ENCODE data around the gene ANTXR1.

The ANTXR1 gene

DNA sequence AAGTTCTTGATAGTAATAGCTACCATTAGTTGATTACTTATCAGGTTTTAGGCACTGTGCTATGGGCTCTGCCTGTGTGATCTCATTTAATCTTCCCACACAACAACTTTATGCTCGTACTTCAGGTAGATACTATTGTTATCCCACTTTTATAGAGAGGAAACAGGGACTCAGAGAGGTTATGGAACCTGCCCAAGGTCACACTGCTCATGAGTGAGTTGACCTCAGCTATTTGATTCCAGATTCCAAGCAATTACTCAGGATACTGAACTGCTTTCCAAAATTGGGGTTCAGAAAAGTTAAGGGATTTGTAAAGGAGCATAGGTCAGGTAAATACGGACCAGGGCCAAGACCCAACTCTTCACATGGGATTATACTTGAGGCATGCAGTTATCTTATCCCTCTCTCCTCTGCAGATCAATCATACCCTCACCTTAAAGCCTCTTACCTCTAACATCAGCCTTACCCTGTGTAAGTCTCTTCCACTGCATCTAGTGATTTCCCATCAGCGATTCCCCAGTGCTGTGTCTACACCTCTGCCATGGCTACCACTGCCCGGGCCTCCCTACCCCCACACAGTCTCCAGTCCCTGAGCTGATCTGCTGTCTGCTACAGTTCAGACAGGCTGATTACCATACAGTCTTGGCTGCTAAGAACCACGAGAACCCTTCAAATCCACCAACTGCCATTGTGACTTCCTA lies 74.4 kb downstream of the ANTXR1 start:
- TF ChIP-seq, protein P1, sequence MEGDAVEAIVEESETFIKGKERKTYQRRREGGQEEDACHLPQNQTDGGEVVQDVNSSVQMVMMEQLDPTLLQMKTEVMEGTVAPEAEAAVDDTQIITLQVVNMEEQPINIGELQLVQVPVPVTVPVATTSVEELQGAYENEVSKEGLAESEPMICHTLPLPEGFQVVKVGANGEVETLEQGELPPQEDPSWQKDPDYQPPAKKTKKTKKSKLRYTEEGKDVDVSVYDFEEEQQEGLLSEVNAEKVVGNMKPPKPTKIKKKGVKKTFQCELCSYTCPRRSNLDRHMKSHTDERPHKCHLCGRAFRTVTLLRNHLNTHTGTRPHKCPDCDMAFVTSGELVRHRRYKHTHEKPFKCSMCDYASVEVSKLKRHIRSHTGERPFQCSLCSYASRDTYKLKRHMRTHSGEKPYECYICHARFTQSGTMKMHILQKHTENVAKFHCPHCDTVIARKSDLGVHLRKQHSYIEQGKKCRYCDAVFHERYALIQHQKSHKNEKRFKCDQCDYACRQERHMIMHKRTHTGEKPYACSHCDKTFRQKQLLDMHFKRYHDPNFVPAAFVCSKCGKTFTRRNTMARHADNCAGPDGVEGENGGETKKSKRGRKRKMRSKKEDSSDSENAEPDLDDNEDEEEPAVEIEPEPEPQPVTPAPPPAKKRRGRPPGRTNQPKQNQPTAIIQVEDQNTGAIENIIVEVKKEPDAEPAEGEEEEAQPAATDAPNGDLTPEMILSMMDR (IDR thresholded peaks at IDR 0.05; ENCODE audit: borderline replicate concordance, insufficient read depth, low read depth, low read length) = no peak
- H3K4me3 ChIP-seq (ENCODE audit: low read depth, low read length) = no peak overlapping the region

- TF ChIP-seq, protein P1 (IDR thresholded peaks at IDR 0.05; ENCODE audit: borderline replicate concordance, insufficient read depth, low read depth, low read length) = no peak
- no peak overlapping the region for H3K4me3 ChIP-seq (ENCODE audit: low read depth, low read length)
These were observed 74.9 kb downstream of the ANTXR1 start for GRCh38 chr2:69087912-69088240.

DNA sequence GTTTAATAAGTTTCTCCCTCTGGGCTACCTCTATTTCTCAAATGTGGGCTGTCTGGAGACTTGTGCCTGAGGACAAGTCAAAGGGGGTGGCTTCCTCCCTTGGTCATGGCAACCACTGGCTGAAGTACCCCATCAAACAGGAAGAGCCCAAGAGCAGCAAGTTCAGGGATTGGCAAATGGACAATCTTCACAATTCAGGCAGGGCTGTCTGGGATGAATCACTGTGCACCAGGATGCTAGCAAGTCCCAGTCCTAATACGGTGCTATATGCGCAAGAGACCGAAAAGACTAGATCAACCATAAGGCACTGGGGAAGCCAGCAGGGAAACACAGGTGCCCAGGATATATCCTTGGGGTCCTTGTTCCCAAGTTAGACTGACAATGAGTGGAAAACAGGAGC lies 75.5 kb downstream of the ANTXR1 start:
- TF ChIP-seq, protein P1 (IDR thresholded peaks at IDR 0.05; ENCODE audit: borderline replicate concordance, insufficient read depth, low read depth, low read length) = no peak
- H3K4me3 ChIP-seq (ENCODE audit: low read depth, low read length) = no peak overlapping the region

GRCh38 chr2:69089266-69089665 lies 76.3 kb downstream of the ANTXR1 start:
- TF ChIP-seq, protein P1 (IDR thresholded peaks at IDR 0.05; ENCODE audit: borderline replicate concordance, insufficient read depth, low read depth, low read length) = no peak
- H3K4me3 ChIP-seq (ENCODE audit: low read depth, low read length) = no peak overlapping the region

DNA sequence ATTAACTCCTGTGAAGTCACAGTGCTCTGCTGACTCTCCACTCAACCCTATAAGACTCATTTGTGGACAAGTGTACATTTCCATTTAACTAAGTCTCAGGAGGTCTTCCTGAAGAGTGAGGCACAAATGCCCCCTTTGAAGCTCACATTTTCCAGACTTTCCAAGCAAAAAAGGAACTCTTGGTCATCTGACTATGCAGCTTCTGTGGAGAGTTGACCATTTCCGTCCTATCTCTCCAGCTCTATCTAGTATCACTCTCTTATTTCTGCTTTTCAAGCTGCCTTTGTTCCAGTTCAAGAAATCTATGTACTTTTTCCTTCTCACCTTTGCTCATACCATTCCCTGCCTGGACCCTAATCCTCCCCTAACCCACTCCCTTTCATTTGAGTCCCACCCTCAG lies 77.0 kb downstream of the ANTXR1 start:
- TF ChIP-seq, protein P1 (IDR thresholded peaks at IDR 0.05; ENCODE audit: borderline replicate concordance, insufficient read depth, low read depth, low read length) = no peak
- H3K4me3 ChIP-seq (ENCODE audit: low read depth, low read length) = no peak overlapping the region

GRCh38 chr2:69090820-69091219 lies 77.8 kb downstream of the ANTXR1 start:
- TF ChIP-seq, protein P1 (IDR thresholded peaks at IDR 0.05; ENCODE audit: borderline replicate concordance, insufficient read depth, low read depth, low read length) = no peak
- H3K4me3 ChIP-seq (ENCODE audit: low read depth, low read length) = no peak overlapping the region

DNA sequence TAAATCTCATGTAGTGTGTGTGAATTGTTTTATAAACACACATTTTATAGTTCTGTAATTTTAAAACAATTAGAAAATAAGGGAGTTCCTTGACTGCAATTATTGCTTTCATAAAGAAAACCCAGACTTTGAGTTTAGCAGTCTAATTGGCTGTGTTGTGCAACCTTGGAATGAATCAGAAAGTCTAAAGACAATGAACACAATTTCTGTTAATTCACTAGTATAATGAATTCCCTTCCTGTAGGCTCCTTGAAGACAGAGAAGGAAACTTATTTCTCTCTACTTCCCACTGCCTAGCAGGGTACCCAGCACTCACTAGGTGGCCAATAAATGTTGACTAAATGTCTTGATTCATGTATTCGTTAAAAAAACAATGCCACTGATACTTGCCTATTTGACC lies 79.9 kb downstream of the ANTXR1 start:
- no peak overlapping the region for H3K4me3 ChIP-seq (ENCODE audit: low read depth, low read length)
- TF ChIP-seq, protein P1 (IDR thresholded peaks at IDR 0.05; ENCODE audit: borderline replicate concordance, insufficient read depth, low read depth, low read length) = no peak

Data from GM12875 (cell line).